ENCODE measurements around the gene DOCK8.
"Not testable (repeated sequence)": the region's sequence is repeated elsewhere in the genome, so short reads cannot be mapped to it uniquely, and the experiment has no call there.

The DOCK8 gene

GRCh38 chr9:224582-225520 is 10.2 kb downstream of the DOCK8 start:
- DNase-seq (ENCODE audit: low spot score), result no peak

- no peak for DNase-seq (ENCODE audit: low spot score)
These were observed 13.2 kb downstream of the DOCK8 start for GRCh38 chr9:227860-228259.

- no peak for DNase-seq (ENCODE audit: low spot score)
These were observed 14.4 kb downstream of the DOCK8 start for GRCh38 chr9:228929-229695.

GRCh38 chr9:231625-232024 is 17.0 kb downstream of the DOCK8 start:
- not testable (repeated sequence) for DNase-seq (ENCODE audit: low spot score)

GRCh38 chr9:233708-234107 is 19.0 kb downstream of the DOCK8 start:
- not testable (repeated sequence) for DNase-seq (ENCODE audit: low spot score)

- DNase-seq (ENCODE audit: low spot score), result no peak
These were observed 22.6 kb downstream of the DOCK8 start for GRCh38 chr9:237141-237857.

GRCh38 chr9:237858-238345 is 23.2 kb downstream of the DOCK8 start:
- DNase-seq (ENCODE audit: low spot score), result no peak

GRCh38 chr9:242461-243080 is 27.9 kb downstream of the DOCK8 start:
- DNase-seq (ENCODE audit: low spot score), result no peak

GRCh38 chr9:248278-248961 is 33.8 kb downstream of the DOCK8 start:
- DNase-seq (ENCODE audit: low spot score), result no peak

- no peak for DNase-seq (ENCODE audit: low spot score)
These were observed 34.4 kb downstream of the DOCK8 start for GRCh38 chr9:249025-249424.

GRCh38 chr9:250039-250438 is 35.4 kb downstream of the DOCK8 start:
- DNase-seq (ENCODE audit: low spot score), result no peak

- DNase-seq (ENCODE audit: low spot score), result no peak
These were observed 36.0 kb downstream of the DOCK8 start for GRCh38 chr9:250625-251024.

GRCh38 chr9:251398-251797 is 36.7 kb downstream of the DOCK8 start:
- no peak for DNase-seq (ENCODE audit: low spot score)

- no peak for DNase-seq (ENCODE audit: low spot score)
These were observed 38.9 kb downstream of the DOCK8 start for GRCh38 chr9:253539-253938.

GRCh38 chr9:254516-254915 is 39.9 kb downstream of the DOCK8 start:
- DNase-seq (ENCODE audit: low spot score), result no peak

- no peak for DNase-seq (ENCODE audit: low spot score)
These were observed 43.3 kb downstream of the DOCK8 start for GRCh38 chr9:257957-258356.

GRCh38 chr9:259405-260404 is 45.0 kb downstream of the DOCK8 start:
- DNase-seq (ENCODE audit: low spot score), result no peak

- no peak for DNase-seq (ENCODE audit: low spot score)
These were observed 49.6 kb downstream of the DOCK8 start for GRCh38 chr9:264231-264630.

GRCh38 chr9:265209-265870 is 50.7 kb downstream of the DOCK8 start:
- no peak for DNase-seq (ENCODE audit: low spot score)

Measured in cerebellar cortex (tissue), 1 donor.